A549 (cell line): Measurements from ENCODE around the gene USP12. TPM values are rescaled to one million over a fixed set of nuclear protein-coding genes. Genes with fewer than 3 reads are reported as not detected.

ENCODE experiments used
- ATAC-seq, 2 experiments: fragments of 200-7000 bp in 1 of 2; fragments of >200 bp in 1 of 2; cut with Nextera tagmentation in 1 of 2; cut with Tn5 transposase in 1 of 2; 3 replicates each; pipeline versions ENCODE4 v1.8.0 to v1.9.1; 2018 to 2020; ENCODE audit warnings: mild to moderate bottlenecking in 1 of 2, moderate library complexity in 1 of 2
- CTCF ChIA-PET: fragments of 300-600 bp; sonication (Branson Sonifier 250); formaldehyde crosslinking; extraction: SDS; loops from one replicate; lab custom pipeline; 2021; ENCODE audit warnings: antibody characterized with exemption, inconsistent platforms; lab: Yijun Ruan, JAX
- POLR2A ChIA-PET: fragments of 350-600 bp; formaldehyde crosslinking; extraction: SDS; loops from one replicate; lab custom pipeline; 2021; ENCODE audit warnings: antibody characterized with exemption, inconsistent platforms; lab: Yijun Ruan, JAX
- DNase-seq, 2 experiments: peaks; one replicate each; pipeline versions ENCODE4 v3.0.0 to v3.0.0-alpha.2; 2011 to 2016; ENCODE audit warnings: low read depth in 1 of 2, low spot score in 1 of 2
- FAIRE-seq: peaks from 2 replicates; lab custom pipeline; 2011; peaks lifted over from hg19 to GRCh38; lab: Jason Lieb, UNC
- H3K27ac ChIP-seq, 2 experiments: fragments of >200 bp; sonication (Bioruptor Twin); formaldehyde crosslinking; 3 replicates each; pipeline ENCODE4 v1.5.1; 2016 to 2017
- H3K4me1 ChIP-seq: fragments of >200 bp; sonication (Bioruptor Twin); formaldehyde crosslinking; 3 replicates; pipeline ENCODE4 v1.6.1; 2016
- H3K4me2 ChIP-seq: fragments of >200 bp; sonication (Bioruptor Twin); formaldehyde crosslinking; 3 replicates; pipeline ENCODE4 v1.6.1; 2016
- H3K4me3 ChIP-seq: fragments of >200 bp; sonication (Bioruptor Twin); formaldehyde crosslinking; 3 replicates; pipeline ENCODE4 v1.5.1; 2016
- H3K9me3 ChIP-seq: fragments of >200 bp; sonication (Bioruptor Twin); formaldehyde crosslinking; 3 replicates; pipeline ENCODE4 v1.6.1; 2016
- BHLHE40 ChIP-seq: IDR thresholded peaks from 2 replicates; pipeline ENCODE4 v1.6.1; 2012; ENCODE audit warnings: low read depth, low read length, inconsistent platforms
- CHD2 ChIP-seq: fragments of 150-350 bp; IDR thresholded peaks from 2 replicates; pipeline ENCODE4 v1.6.1; 2014; ENCODE audit warnings: low read length; ENCODE audit not compliant: partially characterized antibody
- EHF ChIP-seq: fragments of 250-450 bp; sonication (Bioruptor Pico); IDR thresholded peaks from 2 replicates; pipeline ENCODE4 v1.5.0; 2020; ENCODE audit warnings: mild to moderate bottlenecking
- ESRRA ChIP-seq: fragments of 150-350 bp; IDR thresholded peaks from 2 replicates; pipeline ENCODE4 v1.6.1; 2014; ENCODE audit warnings: mild to moderate bottlenecking, low read length, borderline replicate concordance
- FOSL2 ChIP-seq, 2 experiments: fragments of 450-650 bp in 1 of 2; fragments of >200 bp in 1 of 2; sonication (Bioruptor Twin) in 1 of 2; formaldehyde crosslinking; IDR thresholded peaks; 2 replicates each; pipeline versions ENCODE4 v1.5.0 to v1.6.1; 2016 to 2020; ENCODE audit warnings: mild to moderate bottlenecking in 1 of 2, moderate library complexity in 1 of 2
- FOXS1 ChIP-seq: fragments of 250-450 bp; sonication (Bioruptor Pico); IDR thresholded peaks from 2 replicates; pipeline ENCODE4 v1.5.0; 2020; ENCODE audit warnings: mild to moderate bottlenecking, moderate library complexity
- GATA3 ChIP-seq: IDR thresholded peaks from 2 replicates; pipeline ENCODE4 v1.6.1; 2012; ENCODE audit warnings: borderline replicate concordance
- HDAC2 ChIP-seq: fragments of 200-600 bp; sonication (generic); IDR thresholded peaks from 2 replicates; pipeline ENCODE4 v1.6.1; 2016
- HEYL ChIP-seq: fragments of 250-450 bp; sonication (Bioruptor Pico); IDR thresholded peaks from 2 replicates; pipeline ENCODE4 v1.8.0; 2021; ENCODE audit warnings: mild to moderate bottlenecking, moderate library complexity
- HOXA7 ChIP-seq: fragments of 250-450 bp; sonication (Bioruptor Pico); IDR thresholded peaks from 2 replicates; pipeline ENCODE4 v1.5.0; 2020; ENCODE audit warnings: mild to moderate bottlenecking, moderate library complexity
- JUNB ChIP-seq: fragments of >200 bp; sonication (Bioruptor Twin); formaldehyde crosslinking; IDR thresholded peaks from 2 replicates; pipeline ENCODE4 v1.6.1; 2016
- MAFK ChIP-seq: fragments of 450-650 bp; IDR thresholded peaks from 2 replicates; pipeline ENCODE4 v1.6.1; 2014; ENCODE audit not compliant: partially characterized antibody
- NFE2L2 ChIP-seq: fragments of 150-350 bp; conservative IDR thresholded peaks from 2 replicates; pipeline ENCODE4 v1.6.1; 2014; ENCODE audit warnings: low read length
- NPAS2 ChIP-seq: fragments of 250-450 bp; sonication (Bioruptor Pico); IDR thresholded peaks from 2 replicates; pipeline ENCODE4 v1.8.0; 2022; ENCODE audit warnings: mild to moderate bottlenecking, moderate library complexity, borderline replicate concordance
- PBX3 ChIP-seq: IDR thresholded peaks from 2 replicates; pipeline ENCODE4 v1.6.1; 2012
- POLR2A ChIP-seq: IDR thresholded peaks from 2 replicates; pipeline ENCODE4 v1.6.1; 2012; ENCODE audit warnings: mild to moderate bottlenecking, low read length
- POLR2AphosphoS2 ChIP-seq: conservative IDR thresholded peaks from 2 replicates; pipeline ENCODE4 v1.6.1; 2012; ENCODE audit warnings: low read length, improper control_type of control experiment, inconsistent platforms
- RAD21 ChIP-seq, 2 experiments: fragments of >200 bp in 1 of 2; sonication (Bioruptor Twin) in 1 of 2; formaldehyde crosslinking in 1 of 2; IDR thresholded peaks in 1 of 2; conservative IDR thresholded peaks in 1 of 2; 2 replicates in 1 of 2; 3 replicates in 1 of 2; pipeline ENCODE4 v1.6.1; 2012 to 2018; ENCODE audit warnings: inconsistent platforms in 1 of 2
- RARB ChIP-seq: fragments of 250-450 bp; sonication (Bioruptor Pico); IDR thresholded peaks from 2 replicates; pipeline ENCODE4 v1.8.0; 2021; ENCODE audit warnings: mild to moderate bottlenecking, moderate library complexity
- REST ChIP-seq: fragments of 200-600 bp; sonication (generic); IDR thresholded peaks from 2 replicates; pipeline ENCODE4 v1.6.1; 2016; ENCODE audit warnings: antibody characterized with exemption, mild to moderate bottlenecking, moderate library complexity
- ZFP36 ChIP-seq: fragments of 450-650 bp; IDR thresholded peaks from 2 replicates; pipeline ENCODE4 v1.6.1; 2014; ENCODE audit warnings: borderline replicate concordance; ENCODE audit not compliant: partially characterized antibody
- ZSCAN20 ChIP-seq: fragments of 250-450 bp; sonication (Bioruptor Pico); IDR thresholded peaks from 2 replicates; pipeline ENCODE4 v1.8.0; 2022; ENCODE audit warnings: mild to moderate bottlenecking, moderate library complexity
- WGBS: methylation state at CpG from one replicate; pipeline ENCODE4 v1.1.6; 2017; ENCODE audit errors: missing lambda C conversion rate; 5-methylcytosine and 5-hydroxymethylcytosine counted together
- polyA plus RNA-seq, 4 experiments: library from polyadenylated mRNA; depleted of rRNA in 3 of 4; stranded (reverse); fragments of >200 nt; fragmentation: RNase III in 1 of 4; extraction: RNeasy Plus Mini Kit Qiagen cat#74134 plus additional on column Dnase treatment in 1 of 4; gene quantifications; 2 replicates in 3 of 4; 3 replicates in 1 of 4; pipeline ENCODE4 v1.2.3, GENCODE V29; 2011 to 2017
- TF ChIP-seq, protein P1 (sequence below): IDR thresholded peaks from 2 replicates; pipeline ENCODE4 v1.6.1; 2012
- TF ChIP-seq, protein P2 (sequence below): fragments of >200 bp; sonication (Bioruptor Twin); formaldehyde crosslinking; IDR thresholded peaks from 2 replicates; pipeline ENCODE4 v1.6.1; 2016
- TF ChIP-seq, protein P3 (sequence below): fragments of 250-450 bp; sonication (Bioruptor Pico); IDR thresholded peaks from 2 replicates; pipeline ENCODE4 v1.5.0; 2020; ENCODE audit warnings: low read depth, mild to moderate bottlenecking, moderate library complexity

USP12 gene
- polyA plus RNA-seq, 2 of the 4 experiments (the other 2 are of a cell fraction): 19.1 to 21.2 TPM

DNA sequence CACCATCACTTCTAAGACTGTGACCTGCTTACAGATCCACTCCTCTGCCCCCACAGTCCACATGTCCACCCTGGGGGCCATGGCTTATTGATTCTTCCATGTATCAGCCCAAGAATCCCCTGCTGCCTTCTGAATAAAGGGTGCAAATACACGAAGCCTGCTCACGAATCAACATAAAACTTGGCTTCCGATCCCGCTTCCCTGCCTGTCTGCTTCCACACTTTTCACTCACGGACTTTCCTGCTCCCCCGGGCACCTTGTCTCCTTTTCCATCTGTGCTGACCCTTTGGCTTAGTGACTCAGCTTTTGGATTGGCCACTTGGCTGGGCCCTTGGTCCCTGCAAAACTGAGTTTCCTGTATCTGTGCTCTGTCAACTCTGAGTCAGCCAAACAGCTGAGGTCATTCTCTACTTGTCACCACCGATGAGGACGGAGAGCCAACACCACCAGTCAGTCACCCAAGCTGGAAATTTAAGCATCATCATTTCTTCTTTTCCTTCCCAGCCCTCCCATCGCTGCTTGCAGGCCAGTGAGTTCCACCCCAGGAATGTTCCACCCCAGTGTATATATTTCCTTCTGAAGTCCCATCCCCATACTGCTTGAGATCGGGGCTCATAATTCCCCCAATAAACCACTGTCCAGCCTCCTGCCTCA lies 11.4 kb upstream of the USP12 start:
- WGBS: 5% methylated on average over 10 of the region's 10 CpGs
- Histone ChIP-seq H3K4me1 (peaks cover 24% of the 10 kb centered on the region), H3K9me3 (no peaks in the 10 kb centered on the region), H3K4me3 (peak overlapping the region; percentile 15; the same call in 1 of the 3 replicates), H3K27ac (peak overlapping the region; percentile 73 to 81), H3K4me2 (peak overlapping the region; percentile 79)
- TF ChIP-seq ESRRA (no peak), PBX3 (no peak), EHF (CRISPR knock-in tag) (no peak), NPAS2 (CRISPR knock-in tag) (no peak), FOSL2 (IDR thresholded peaks at IDR 0.05) (peak; percentile 65), FOSL2 (CRISPR knock-in tag; IDR thresholded peaks at IDR 0.05) (peak; percentile 84), NFE2L2 (0 out of 2 replicates have a peak, but pooled peaks have one; percentile 3), HOXA7 (no peak), BHLHE40 (no peak), CHD2 (no peak), ZFP36 (no peak), POLR2A (no peak), HEYL (no peak), FOXS1 (CRISPR knock-in tag) (no peak), MAFK (peak; percentile 82), POLR2AphosphoS2 (no peak), RAD21 (conservative IDR thresholded peaks at IDR 0.05 in 1 of 2, IDR thresholded peaks at IDR 0.05 in 1 of 2) (0 out of 5 replicates have a peak, but pooled peaks of 1 of the 2 experiments have one; percentile 10), REST (no peak), ZSCAN20 (CRISPR knock-in tag) (no peak), HDAC2 (no peak), RARB (CRISPR knock-in tag) (no peak), JUNB (peak; percentile 40; the same call in 1 of the 2 replicates), GATA3 (peak; percentile 59; the same call in 1 of the 2 replicates)
- TF ChIP-seq, protein P1, sequence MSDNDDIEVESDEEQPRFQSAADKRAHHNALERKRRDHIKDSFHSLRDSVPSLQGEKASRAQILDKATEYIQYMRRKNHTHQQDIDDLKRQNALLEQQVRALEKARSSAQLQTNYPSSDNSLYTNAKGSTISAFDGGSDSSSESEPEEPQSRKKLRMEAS: peak; percentile 57; the same call in 1 of the 2 replicates
- TF ChIP-seq, protein P2, sequence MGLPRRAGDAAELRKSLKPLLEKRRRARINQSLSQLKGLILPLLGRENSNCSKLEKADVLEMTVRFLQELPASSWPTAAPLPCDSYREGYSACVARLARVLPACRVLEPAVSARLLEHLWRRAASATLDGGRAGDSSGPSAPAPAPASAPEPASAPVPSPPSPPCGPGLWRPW: no peak
- TF ChIP-seq, protein P3, sequence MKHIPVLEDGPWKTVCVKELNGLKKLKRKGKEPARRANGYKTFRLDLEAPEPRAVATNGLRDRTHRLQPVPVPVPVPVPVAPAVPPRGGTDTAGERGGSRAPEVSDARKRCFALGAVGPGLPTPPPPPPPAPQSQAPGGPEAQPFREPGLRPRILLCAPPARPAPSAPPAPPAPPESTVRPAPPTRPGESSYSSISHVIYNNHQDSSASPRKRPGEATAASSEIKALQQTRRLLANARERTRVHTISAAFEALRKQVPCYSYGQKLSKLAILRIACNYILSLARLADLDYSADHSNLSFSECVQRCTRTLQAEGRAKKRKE (CRISPR knock-in tag): no peak
- ChIA-PET POLR2A (interaction anchor here (1.0 kb wide), 1 partner anchor 74 kb away, joined by 3 read pairs; no protein-coding TSS in a partner anchor), CTCF (interaction anchor here (0.5 kb wide), 1 partner anchor 85 kb away, joined by 4 read pairs; no protein-coding TSS in a partner anchor)
- peak; percentile 46 to 84 for DNase-seq
- no peak for FAIRE-seq
- ATAC-seq: peak; percentile 88 to 96
